ENCODE results near the gene ATP6V1F.

ATP6V1F gene

GRCh38 chr7:128845987-128846386 is 16.7 kb upstream of the ATP6V1F start:
- DNase-seq: no peak
- H3K36me3 ChIP-seq: no peaks in the 10 kb centered on the region
- H3K27ac ChIP-seq: no peak overlapping the region
- no peaks in the 10 kb centered on the region for H3K9me3 ChIP-seq (ENCODE audit: severe bottlenecking)
- no peak overlapping the region for H3K4me3 ChIP-seq (ENCODE audit: low read depth, low read length)
- TF ChIP-seq CTCF (IDR thresholded peaks at IDR 0.05; ENCODE audit: low read depth, low read length): no peak
- H3K27me3 ChIP-seq (ENCODE audit: insufficient read depth, low read depth, severe bottlenecking): no peaks in the 10 kb centered on the region

GRCh38 chr7:128846781-128847444 is 15.7 kb upstream of the ATP6V1F start:
- H3K9me3 ChIP-seq (ENCODE audit: severe bottlenecking): no peaks in the 10 kb centered on the region

GRCh38 chr7:128847721-128848211 is 14.9 kb upstream of the ATP6V1F start:
- H3K27me3 ChIP-seq (ENCODE audit: insufficient read depth, low read depth, severe bottlenecking): no peaks in the 10 kb centered on the region
- H3K36me3 ChIP-seq: no peaks in the 10 kb centered on the region

More at GRCh38 chr7:128846781-128847444, 15.7 kb upstream of the ATP6V1F start:
- no peak overlapping the region for H3K27ac ChIP-seq
- TF ChIP-seq CTCF (IDR thresholded peaks at IDR 0.05; ENCODE audit: low read depth, low read length): no peak
- no peaks in the 10 kb centered on the region for H3K36me3 ChIP-seq
- no peak for DNase-seq
- no peak overlapping the region for H3K4me3 ChIP-seq (ENCODE audit: low read depth, low read length)
- no peaks in the 10 kb centered on the region for H3K27me3 ChIP-seq (ENCODE audit: insufficient read depth, low read depth, severe bottlenecking)

GRCh38 chr7:128848289-128849155 is 14.1 kb upstream of the ATP6V1F start:
- Histone ChIP-seq H3K36me3 (no peaks in the 10 kb centered on the region), H3K27me3 (ENCODE audit: insufficient read depth, low read depth, severe bottlenecking) (no peaks in the 10 kb centered on the region), H3K4me3 (ENCODE audit: low read depth, low read length) (no peak overlapping the region), H3K27ac (no peak overlapping the region), H3K9me3 (ENCODE audit: severe bottlenecking) (no peaks in the 10 kb centered on the region)
- no peak for DNase-seq
- TF ChIP-seq CTCF (IDR thresholded peaks at IDR 0.05; ENCODE audit: low read depth, low read length): no peak

More at GRCh38 chr7:128847721-128848211, 14.9 kb upstream of the ATP6V1F start:
- no peak for DNase-seq
- no peak for TF ChIP-seq CTCF (IDR thresholded peaks at IDR 0.05; ENCODE audit: low read depth, low read length)
- no peak overlapping the region for H3K27ac ChIP-seq
- H3K4me3 ChIP-seq (ENCODE audit: low read depth, low read length): no peak overlapping the region
- H3K9me3 ChIP-seq (ENCODE audit: severe bottlenecking): no peaks in the 10 kb centered on the region

- Histone ChIP-seq H3K36me3 (no peaks in the 10 kb centered on the region), H3K27ac (no peak overlapping the region), H3K27me3 (ENCODE audit: insufficient read depth, low read depth, severe bottlenecking) (no peaks in the 10 kb centered on the region), H3K9me3 (ENCODE audit: severe bottlenecking) (no peaks in the 10 kb centered on the region), H3K4me3 (ENCODE audit: low read depth, low read length) (no peak overlapping the region)
- DNase-seq: no peak
- no peak for TF ChIP-seq CTCF (IDR thresholded peaks at IDR 0.05; ENCODE audit: low read depth, low read length)
Observed at GRCh38 chr7:128849156-128849515, 13.5 kb upstream of the ATP6V1F start.

All from WERI-Rb-1 (cell line).